Gastrocnemius medialis (tissue), 4 donors: ENCODE data around the gene NUB1. TPM values are rescaled to one million over a fixed set of nuclear protein-coding genes. Genes with fewer than 3 reads are reported as not detected.

ENCODE experiments used
- ATAC-seq, 2 donors: fragments of 150-250 bp; one replicate each; pipeline ENCODE4 v1.9.1; 2016
- DNase-seq, 2 donors: peaks; one replicate each; pipeline ENCODE4 v3.0.0-alpha.2; 2019
- H3K27ac ChIP-seq, 4 donors: fragments of 200-600 bp; sonication (generic); 1 replicate in 1 of 4; 2 replicates in 3 of 4; pipeline ENCODE4 v1.5.1; 2016 to 2018; ENCODE audit warnings: mild to moderate bottlenecking in 2 of 4, moderate library complexity in 1 of 4
- H3K27me3 ChIP-seq, 3 donors: fragments of 200-600 bp; sonication (generic) in 2 of 3; 1 replicate in 1 of 3; 2 replicates in 2 of 3; pipeline versions ENCODE4 v1.5.1 to v1.6.0; 2016 to 2019; ENCODE audit warnings: mild to moderate bottlenecking in 1 of 3, moderate library complexity in 1 of 3
- H3K36me3 ChIP-seq, 2 donors: fragments of 200-600 bp; sonication (generic) in 1 of 2; one replicate each; pipeline ENCODE4 v1.5.1; 2017 to 2018
- H3K4me1 ChIP-seq, 2 donors: fragments of 200-600 bp; sonication (generic) in 1 of 2; one replicate each; pipeline ENCODE4 v1.5.1; 2016 to 2017; ENCODE audit warnings: mild to moderate bottlenecking in 2 of 2
- H3K4me3 ChIP-seq, 4 donors: fragments of 200-600 bp; sonication (generic) in 3 of 4; 1 replicate in 1 of 4; 2 replicates in 3 of 4; pipeline ENCODE4 v1.5.1; 2016 to 2019; ENCODE audit warnings: mild to moderate bottlenecking in 2 of 4
- H3K9me3 ChIP-seq, 3 donors: fragments of 200-600 bp; sonication (generic) in 2 of 3; 1 replicate in 1 of 3; 2 replicates in 2 of 3; pipeline ENCODE4 v1.5.1; 2016 to 2019
- POLR2A ChIP-seq, 2 donors: fragments of 450-650 bp; IDR thresholded peaks; one replicate each; pipeline ENCODE4 v1.6.1; 2017; ENCODE audit warnings: antibody characterized with exemption in 2 of 2, mild to moderate bottlenecking in 2 of 2, moderate library complexity in 2 of 2
- in situ Hi-C, 4 donors: fragments of 200-750 bp; cut with MboI; loops; one replicate each; pipeline versions ENCODE4 v1.15.0 to v1.8.0; 2017; ENCODE audit warnings: low sequenced_read_pairs in 4 of 4
- intact Hi-C: fragments of 100-400 bp; cut with DNase I; formaldehyde crosslinking; loops from one replicate; pipeline ENCODE4 v1.15.1; 2023; ENCODE audit warnings: low total_unique reads
- total RNA-seq, 4 donors: library from RNA; depleted of rRNA; stranded (reverse); fragments of >200 nt; gene quantifications; one replicate each; pipeline versions ENCODE4 v1.1.0 to v1.2.3, GENCODE V29; 2016
- TF ChIP-seq, protein P1 (sequence below), 5 experiments: fragments of 450-650 bp in 3 of 5; fragments of 200-600 bp in 2 of 5; sonication (generic) in 2 of 5; IDR thresholded peaks in 4 of 5; conservative IDR thresholded peaks in 1 of 5; 1 replicate in 4 of 5; 2 replicates in 1 of 5; pipeline ENCODE4 v1.5.1; 2016 to 2019; ENCODE audit warnings: antibody characterized with exemption in 5 of 5, mild to moderate bottlenecking in 3 of 5, moderate library complexity in 3 of 5

The NUB1 gene
- total RNA-seq, 4 donors from 2014 or later: 45.3 to 59.0 (median 49.7) TPM

DNA sequence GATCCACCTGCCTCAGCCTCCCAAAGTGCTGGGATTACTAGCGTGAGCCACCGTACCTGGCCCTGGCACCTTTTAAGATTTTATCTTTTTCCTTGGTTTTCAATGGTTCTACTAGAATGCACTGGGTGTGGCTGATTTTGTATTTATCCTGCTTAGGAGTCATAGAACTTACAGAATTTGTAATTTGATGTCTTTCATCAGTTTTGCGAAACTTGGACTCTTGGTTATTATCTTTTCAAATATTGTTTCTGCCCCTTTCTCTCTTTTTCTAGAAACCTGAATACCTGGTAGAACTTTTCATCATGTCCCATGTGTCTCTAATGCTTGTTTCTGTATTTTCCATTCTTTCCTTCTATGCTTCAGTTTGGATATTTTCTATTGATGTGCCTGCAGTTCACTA lies 2.8 kb upstream of the NUB1 start:
- no peak overlapping the region for H3K4me3 ChIP-seq
- H3K27ac ChIP-seq: no peak overlapping the region
- H3K4me1 ChIP-seq: peaks cover 8 to 20% of the 10 kb centered on the region in 2 donors
- H3K9me3 ChIP-seq: no peaks in the 10 kb centered on the region
- DNase-seq: no peak
- no peaks in the 10 kb centered on the region for H3K36me3 ChIP-seq
- intact Hi-C loops: no loop called here
- TF ChIP-seq, protein P1, sequence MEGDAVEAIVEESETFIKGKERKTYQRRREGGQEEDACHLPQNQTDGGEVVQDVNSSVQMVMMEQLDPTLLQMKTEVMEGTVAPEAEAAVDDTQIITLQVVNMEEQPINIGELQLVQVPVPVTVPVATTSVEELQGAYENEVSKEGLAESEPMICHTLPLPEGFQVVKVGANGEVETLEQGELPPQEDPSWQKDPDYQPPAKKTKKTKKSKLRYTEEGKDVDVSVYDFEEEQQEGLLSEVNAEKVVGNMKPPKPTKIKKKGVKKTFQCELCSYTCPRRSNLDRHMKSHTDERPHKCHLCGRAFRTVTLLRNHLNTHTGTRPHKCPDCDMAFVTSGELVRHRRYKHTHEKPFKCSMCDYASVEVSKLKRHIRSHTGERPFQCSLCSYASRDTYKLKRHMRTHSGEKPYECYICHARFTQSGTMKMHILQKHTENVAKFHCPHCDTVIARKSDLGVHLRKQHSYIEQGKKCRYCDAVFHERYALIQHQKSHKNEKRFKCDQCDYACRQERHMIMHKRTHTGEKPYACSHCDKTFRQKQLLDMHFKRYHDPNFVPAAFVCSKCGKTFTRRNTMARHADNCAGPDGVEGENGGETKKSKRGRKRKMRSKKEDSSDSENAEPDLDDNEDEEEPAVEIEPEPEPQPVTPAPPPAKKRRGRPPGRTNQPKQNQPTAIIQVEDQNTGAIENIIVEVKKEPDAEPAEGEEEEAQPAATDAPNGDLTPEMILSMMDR (IDR thresholded peaks at IDR 0.05 in 4 of 5, conservative IDR thresholded peaks at IDR 0.05 in 1 of 5): no peak
- TF ChIP-seq POLR2A (IDR thresholded peaks at IDR 0.05): no peak
- no peak for ATAC-seq
- in situ Hi-C loops: no loop called here
- no peaks in the 10 kb centered on the region for H3K27me3 ChIP-seq

DNA sequence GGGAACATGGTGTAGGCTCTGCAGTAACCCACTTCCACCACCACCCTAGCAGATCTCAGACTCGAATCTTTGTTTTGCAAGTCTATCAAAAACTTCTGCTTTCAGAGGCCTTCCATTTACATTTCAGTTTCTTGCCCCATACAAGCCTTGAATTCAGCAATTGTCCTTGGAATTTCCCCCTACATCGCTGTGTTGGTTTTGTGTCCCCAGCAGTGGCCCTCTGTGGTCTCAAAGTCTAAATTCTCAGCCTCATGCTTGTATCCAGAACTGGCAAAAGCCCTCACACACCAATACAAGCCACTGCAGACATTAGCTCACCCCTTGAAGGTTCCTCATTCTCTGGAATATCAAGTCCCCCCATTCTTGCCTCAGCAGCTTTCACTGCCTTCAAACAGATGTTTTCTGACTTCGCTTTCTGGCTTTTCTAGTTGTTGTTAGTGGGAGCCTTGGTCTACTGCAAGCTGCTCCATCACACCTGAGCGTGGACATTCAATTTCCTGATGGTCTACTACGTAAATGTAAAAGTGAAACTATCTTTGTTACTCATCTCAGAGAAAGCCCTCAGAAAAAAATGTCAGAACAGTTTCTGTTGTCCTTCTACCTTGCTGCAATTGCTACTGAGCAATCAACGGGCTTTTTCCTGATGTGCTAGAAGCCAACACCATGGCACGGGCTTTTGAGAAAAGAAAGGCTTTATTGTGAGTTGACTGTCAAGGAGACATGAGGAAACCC lies 1.8 kb upstream of the NUB1 start:
- Histone ChIP-seq H3K4me1 (peaks cover 8 to 20% of the 10 kb centered on the region in 2 donors), H3K27me3 (no peaks in the 10 kb centered on the region), H3K9me3 (no peaks in the 10 kb centered on the region), H3K27ac (no peak overlapping the region), H3K4me3 (no peak overlapping the region), H3K36me3 (no peaks in the 10 kb centered on the region)
- intact Hi-C loops (loop anchor here (5.0 kb wide), 3 partner anchors 88 to 182 kb away; partner anchors contain the start of gene ABCF2), in situ Hi-C loops (no loop called here)
- DNase-seq (no peak), ATAC-seq (no peak)
- no peak for TF ChIP-seq POLR2A (IDR thresholded peaks at IDR 0.05)
- TF ChIP-seq, protein P1 (IDR thresholded peaks at IDR 0.05 in 4 of 5, conservative IDR thresholded peaks at IDR 0.05 in 1 of 5): no peak

DNA sequence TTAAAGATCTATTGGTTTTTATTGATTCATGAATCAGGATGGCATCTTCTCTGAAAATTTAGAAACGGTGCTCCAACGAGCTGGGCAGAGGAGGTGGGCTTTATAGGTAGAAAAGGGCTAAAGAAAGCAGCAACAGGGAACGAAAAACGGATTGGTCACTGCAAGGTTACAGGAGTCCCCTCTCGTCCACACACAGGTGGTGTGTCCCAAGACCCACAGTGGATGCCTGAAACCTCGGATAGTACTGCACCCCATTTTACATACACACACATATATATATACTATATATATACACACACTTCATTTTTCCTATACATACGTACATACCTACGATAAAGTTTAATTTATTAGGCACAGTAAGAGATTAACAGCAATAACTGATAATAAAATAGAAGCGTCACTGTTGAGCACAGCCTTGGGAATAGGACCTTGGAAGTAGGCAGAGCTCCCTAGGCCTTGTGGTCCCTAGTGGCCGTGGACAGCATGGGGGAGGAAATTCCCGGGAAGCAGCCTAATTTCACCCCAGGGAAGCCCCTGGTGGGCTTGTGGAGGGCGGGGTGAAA lies 737 bp upstream of the NUB1 start:
- peaks cover 8 to 20% of the 10 kb centered on the region in 2 donors for H3K4me1 ChIP-seq
- no peak for ATAC-seq
- peaks cover 0 to 8% of the 10 kb centered on the region in 2 donors for H3K36me3 ChIP-seq
- DNase-seq: no peak
- intact Hi-C loops: loop anchor here (1.0 to 5.0 kb wide), 4 partner anchors 89 to 313 kb away; partner anchors contain the start of genes ABCB8 and ABCF2
- in situ Hi-C loops: no loop called here
- H3K9me3 ChIP-seq: no peaks in the 10 kb centered on the region
- peak overlapping the region; percentile 57 to 90 (median 86) for H3K27ac ChIP-seq
- TF ChIP-seq, protein P1 (IDR thresholded peaks at IDR 0.05 in 4 of 5, conservative IDR thresholded peaks at IDR 0.05 in 1 of 5): no peak
- TF ChIP-seq POLR2A (IDR thresholded peaks at IDR 0.05): no peak
- no peaks in the 10 kb centered on the region for H3K27me3 ChIP-seq
- H3K4me3 ChIP-seq: peak overlapping the region; percentile 43 to 76 (median 72)

DNA sequence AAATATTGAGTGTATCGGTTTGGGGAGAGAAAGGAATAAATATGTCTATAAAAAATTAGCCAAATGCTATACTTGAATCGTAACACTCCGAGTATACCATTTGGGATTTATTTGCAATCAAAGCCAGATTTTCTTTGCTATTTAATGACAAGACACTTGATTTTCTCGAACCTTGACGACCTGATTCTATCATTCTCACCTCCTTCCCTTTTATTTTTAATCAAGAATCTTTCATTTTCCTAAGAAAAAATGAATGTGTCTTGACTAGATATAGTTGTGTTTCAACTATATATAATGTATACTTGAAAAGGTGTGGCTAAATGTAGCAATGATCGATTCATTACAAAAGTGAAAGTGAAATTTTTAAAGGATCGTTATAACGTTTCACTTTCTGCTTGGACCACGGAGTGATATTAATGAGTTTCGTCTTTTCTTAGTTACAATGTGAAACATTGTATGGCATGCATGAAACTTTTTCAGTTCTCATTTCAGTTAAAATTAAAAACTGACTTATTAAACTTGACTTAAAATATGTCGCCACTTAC lies 562 bp downstream of the NUB1 start:
- DNase-seq (no peak), ATAC-seq (no peak)
- in situ Hi-C loops (no loop called here), intact Hi-C loops (loop anchor here (5.0 kb wide), 3 partner anchors 90 to 180 kb away; partner anchors contain the start of gene ABCF2)
- Histone ChIP-seq H3K27me3 (no peaks in the 10 kb centered on the region), H3K4me3 (peak overlapping the region; percentile 72 to 77 (median 74)), H3K9me3 (no peaks in the 10 kb centered on the region), H3K36me3 (peaks cover 0 to 20% of the 10 kb centered on the region in 2 donors), H3K27ac (peak overlapping the region; percentile 73 to 90 (median 86)), H3K4me1 (peaks cover 12 to 20% of the 10 kb centered on the region in 2 donors)
- TF ChIP-seq POLR2A (IDR thresholded peaks at IDR 0.05): no peak
- TF ChIP-seq, protein P1 (IDR thresholded peaks at IDR 0.05 in 4 of 5, conservative IDR thresholded peaks at IDR 0.05 in 1 of 5): no peak
